DMS53 (cell line): ENCODE data around the gene GABRD.
"Not testable (repeated sequence)": the region's sequence is repeated elsewhere in the genome, so short reads cannot be mapped to it uniquely, and the experiment has no call there.

ENCODE experiments used
- DNase-seq: peaks from one replicate; lab custom pipeline; 2025; lab: John Stamatoyannopoulos, UW

GABRD gene

DNA sequence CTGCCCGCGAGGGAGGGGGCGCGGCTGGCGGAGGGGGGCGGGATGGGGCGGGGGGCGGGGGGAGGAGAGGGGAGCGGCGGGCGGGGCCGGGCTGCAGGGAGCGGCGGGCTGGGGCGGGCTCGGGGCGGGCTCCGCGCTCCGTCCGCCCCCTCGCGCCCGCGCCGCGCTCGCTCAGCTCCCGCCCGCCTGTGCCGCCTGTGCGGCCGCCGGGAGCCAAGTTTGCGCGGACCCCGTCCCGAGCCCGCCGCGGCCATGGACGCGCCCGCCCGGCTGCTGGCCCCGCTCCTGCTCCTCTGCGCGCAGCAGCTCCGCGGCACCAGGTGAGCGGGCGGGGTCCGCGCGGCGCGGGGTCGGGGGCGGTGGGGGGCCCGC lies at the start of gene GABRD:
GABRD (plus strand) TSS at position 174 of the 372 bp plus-strand sequence; CDS start at position 253, 79 bp downstream.
- DNase-seq = peak; percentile 57

- no peak for DNase-seq
Observed at GRCh38 chr1:1969505-1969900, 49.6 kb upstream of the GABRD start.

DNA sequence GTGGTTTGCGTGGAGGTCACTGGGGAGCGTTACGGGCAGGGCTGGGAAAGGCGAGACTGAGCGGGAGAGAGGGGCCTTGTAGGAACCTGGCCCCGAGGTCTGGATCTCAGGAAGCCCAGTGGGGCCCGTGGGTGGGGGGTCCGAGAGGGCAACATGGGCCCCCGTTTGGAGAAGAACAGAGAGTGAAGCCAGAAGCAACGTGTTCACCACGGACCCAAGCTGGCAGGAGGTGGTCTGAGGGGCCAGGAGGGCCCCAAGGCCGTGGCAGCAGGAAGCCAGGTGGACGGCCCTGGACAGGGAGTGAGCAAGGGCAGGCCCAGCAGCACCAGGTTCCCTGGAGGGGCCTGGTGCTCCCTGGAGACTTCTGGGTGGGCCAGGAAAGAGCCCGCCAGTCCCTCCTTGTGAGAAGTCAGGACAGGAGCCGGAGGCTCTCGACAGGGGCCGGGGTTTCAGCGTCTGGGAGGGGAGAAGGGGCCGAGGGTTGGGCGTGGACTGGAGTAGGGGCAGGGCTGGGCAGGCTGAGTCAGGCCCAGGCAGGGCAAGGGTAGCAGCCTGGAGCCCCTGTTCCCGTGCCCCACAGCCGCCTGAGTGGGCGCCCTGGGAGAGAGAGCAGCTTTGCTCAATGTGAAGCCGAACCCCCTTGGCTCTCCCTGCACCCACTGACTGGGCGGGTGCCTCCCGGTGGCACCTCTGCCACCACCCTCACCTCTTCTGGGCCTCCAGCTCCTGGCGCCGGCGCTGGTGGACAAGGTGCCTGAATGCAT lies 49.0 kb upstream of the GABRD start:
- DNase-seq = no peak

DNA sequence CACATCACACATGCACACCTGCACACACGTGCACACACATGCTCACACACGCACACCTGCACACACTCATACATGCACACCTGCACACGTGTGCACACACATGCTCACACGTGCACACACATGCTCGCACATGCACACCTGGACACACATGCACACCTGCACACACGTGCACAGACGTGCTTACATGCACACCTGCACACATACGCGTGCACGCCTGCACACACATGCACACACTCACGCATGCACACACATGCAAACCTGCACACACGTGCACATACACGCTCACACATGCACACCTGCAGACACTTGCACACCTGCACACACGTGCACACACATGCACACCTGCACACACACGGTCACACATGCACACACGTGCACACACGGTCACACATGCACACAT lies 48.1 kb upstream of the GABRD start:
- DNase-seq = no peak

- DNase-seq = no peak
Observed at GRCh38 chr1:1971688-1972087, 47.5 kb upstream of the GABRD start.

GRCh38 chr1:1972976-1973715 lies 46.0 kb upstream of the GABRD start:
- DNase-seq = no peak

DNA sequence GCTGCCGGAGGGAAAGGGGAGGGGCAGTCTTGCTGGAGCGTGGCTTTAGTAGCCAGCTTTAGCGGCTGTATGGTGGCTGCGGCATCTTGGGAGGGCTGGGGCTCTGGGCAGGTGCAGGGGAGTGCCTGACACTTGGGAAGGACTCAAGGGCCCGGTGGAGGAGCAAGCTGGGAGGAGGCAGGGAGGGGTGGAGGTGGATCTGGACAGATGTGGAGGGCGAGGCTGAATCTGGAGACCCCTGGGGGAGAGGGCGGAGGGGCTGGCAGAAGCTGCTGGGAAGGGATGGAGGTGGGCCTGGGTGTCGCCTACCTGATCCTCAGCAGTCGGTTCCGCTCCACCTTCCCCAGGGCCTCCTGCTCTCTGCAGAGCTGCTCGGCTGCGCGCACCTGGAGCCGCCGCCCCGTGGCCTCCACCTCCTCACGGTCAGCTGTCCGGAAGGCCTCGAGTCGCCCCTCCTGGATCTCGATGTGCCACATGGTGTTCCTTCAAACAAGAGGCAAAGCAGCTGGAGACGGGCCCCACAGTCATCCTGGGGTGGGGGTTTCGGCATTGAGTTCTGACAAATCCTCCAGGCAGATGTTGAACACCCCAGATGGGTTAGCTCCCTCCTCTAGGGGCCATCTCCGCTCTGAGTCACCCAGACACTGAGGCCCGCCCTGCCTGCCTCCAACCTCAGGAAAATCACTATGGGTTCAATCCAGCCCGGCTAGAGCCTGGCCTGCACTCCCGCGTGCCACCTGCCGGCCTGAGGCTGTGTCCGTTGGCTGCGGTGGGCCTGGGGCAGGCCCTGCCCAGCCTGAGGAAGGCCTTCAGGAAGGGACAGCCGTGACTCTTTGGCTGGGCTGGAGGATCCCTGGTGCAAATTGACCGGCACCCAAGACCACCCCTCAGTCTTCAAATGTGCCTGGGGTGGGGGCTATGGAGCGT lies 45.2 kb upstream of the GABRD start:
- peak; percentile 60 for DNase-seq

DNA sequence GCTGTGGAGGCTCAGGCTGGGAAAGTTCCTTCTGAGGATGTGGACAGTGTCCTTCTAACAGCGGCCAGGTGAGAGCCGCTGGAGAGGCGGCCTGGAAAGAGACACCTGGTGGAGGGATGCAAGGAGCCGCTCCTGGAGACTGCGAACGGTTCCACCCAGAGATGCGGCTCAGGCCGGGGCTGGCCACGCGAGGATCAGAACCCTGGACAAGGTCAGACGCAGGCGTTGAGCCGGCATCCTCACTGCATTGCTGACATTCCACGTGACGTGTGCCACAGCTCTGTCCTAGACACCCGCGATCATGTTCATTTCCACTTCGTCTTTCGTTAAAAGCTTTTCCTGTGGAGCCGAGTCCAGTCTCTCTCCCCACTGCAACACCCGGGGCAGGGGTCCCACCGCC lies 44.3 kb upstream of the GABRD start:
- no peak for DNase-seq

DNA sequence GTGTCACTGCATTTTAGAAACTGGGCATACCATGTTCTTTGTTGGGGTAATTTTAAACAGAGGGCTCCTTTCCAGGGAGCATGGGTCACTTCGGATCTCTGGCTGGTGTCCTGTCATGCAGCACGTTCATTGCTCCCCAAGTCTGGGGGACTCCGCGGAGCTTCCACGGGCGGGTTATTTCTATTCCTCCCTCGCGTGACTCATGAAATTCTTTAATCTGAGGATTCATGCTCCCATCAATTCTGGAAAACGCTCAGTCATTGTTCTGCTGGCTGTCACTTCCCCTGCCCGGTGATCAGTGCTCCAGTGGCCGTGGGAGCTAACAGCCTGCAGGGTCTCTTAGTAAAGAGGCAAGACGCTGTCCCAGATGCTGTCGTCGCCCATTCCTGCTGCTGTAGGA lies 43.6 kb upstream of the GABRD start:
- DNase-seq = no peak

GRCh38 chr1:1976031-1976430 lies 43.1 kb upstream of the GABRD start:
- no peak for DNase-seq

- no peak for DNase-seq
Observed at GRCh38 chr1:1978108-1978507, 41.0 kb upstream of the GABRD start.

DNA sequence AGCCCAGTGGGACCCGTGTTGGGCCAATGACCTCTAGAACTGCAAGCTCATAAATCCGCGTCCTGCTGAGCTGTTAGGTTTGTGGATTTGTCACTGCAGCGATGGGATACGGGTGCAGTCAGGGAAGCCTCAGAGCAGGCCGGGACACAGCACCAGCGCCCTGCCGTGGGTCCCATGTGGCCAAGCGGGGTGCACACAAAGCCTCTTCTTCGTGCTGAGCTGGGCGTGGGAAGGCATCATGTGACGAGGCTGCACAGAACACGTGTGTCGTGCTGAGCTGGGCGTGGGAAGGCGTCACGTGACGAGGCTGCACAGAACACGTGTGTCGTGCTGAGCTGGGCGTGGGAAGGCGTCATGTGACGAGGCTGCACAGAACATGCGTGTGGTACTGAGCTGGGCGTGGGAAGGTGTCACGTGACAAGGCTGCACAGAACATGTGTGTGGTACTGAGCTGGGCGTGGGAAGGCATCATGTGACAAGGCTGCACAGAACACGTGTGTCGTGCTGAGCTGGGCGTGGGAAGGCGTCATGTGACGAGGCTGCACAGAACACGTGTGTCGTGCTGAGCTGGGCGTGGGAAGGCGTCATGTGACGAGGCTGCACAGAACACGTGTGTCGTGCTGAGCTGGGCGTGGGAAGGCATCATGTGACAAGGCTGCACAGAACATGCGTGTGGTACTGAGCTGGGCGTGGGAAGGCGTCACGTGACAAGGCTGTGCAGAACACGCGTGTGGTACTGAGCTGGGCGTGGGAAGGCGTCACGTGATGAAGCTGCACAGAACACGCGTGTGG lies 40.3 kb upstream of the GABRD start:
- not testable (repeated sequence) for DNase-seq

DNA sequence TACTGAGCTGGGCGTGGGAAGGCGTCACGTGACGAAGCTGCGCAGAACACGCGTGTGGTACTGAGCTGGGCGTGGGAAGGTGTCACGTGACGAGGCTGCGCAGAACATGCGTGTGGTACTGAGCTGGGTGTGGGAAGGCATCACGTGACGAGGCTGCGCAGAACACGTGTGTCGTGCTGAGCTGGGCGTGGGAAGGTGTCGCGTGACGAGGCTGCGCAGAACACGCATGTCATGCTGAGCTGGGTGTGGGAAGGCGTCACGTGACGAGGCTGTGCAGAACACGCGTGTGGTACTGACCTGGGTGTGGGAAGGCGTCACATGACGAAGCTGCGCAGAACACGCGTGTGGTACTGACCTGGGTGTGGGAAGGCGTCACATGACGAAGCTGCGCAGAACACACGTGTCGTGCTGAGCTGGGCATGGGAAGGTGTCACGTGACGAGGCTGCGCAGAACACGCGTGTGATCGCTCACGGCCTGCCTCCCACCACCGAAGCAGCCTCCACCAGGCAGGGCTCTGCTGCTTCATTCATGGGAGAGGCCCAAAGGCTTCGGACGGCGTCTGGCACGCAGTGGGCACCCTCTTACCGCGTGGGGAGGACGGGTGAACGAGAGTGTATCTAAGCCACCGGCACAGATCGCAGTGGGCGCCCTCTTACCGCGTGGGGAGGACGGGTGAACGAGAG lies 39.5 kb upstream of the GABRD start:
- DNase-seq = no peak

DNA sequence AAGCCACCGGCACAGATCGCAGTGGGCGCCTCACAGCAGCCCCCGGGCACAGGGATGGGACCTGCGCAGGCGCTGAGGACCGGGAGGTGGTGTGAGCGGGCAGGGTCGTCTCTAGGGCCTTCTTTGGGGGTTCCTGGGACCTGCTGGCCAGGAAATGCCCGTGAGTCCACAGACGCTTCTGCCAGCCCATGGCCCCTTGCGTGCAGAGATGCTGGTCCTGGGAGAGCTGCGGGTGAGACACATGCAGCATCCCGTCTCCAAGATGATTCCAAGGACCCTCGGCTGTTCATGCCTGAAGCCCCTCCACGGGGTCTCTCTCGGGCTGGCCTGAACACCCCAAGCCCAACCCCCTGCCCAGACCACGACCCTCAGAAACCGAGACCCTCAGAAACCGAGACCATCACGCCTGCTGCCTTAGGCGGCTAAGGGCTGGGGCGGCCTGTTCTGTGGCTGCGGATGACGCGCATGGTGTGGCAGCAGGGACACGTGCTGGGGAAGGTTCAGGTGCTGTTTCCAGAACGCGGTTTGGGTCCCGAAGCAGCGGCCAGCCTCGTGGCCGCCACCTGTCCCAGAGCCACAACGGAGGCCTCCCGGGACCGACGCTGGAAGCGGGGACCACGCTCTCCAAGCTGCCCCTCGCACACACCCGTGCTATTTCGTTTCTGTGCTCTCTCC lies 38.5 kb upstream of the GABRD start:
- DNase-seq = no peak

DNA sequence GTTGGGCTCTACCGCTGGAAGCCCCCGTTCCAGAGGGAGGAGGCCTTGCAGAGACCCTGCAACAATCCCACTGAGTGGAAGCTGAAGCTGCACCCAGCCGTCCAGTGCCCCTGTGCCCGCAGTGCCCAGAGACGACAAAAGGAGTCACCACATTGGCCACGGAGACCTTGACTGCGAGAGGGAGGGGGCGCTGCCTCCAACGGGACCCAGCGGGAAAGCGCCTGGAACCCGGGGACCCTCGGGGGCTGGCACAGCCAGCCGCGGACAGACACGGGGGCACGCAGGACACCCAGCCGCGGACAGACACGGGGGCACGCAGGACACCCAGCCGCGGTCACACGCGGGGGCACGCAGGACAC lies 38.0 kb upstream of the GABRD start:
- no peak for DNase-seq

DNA sequence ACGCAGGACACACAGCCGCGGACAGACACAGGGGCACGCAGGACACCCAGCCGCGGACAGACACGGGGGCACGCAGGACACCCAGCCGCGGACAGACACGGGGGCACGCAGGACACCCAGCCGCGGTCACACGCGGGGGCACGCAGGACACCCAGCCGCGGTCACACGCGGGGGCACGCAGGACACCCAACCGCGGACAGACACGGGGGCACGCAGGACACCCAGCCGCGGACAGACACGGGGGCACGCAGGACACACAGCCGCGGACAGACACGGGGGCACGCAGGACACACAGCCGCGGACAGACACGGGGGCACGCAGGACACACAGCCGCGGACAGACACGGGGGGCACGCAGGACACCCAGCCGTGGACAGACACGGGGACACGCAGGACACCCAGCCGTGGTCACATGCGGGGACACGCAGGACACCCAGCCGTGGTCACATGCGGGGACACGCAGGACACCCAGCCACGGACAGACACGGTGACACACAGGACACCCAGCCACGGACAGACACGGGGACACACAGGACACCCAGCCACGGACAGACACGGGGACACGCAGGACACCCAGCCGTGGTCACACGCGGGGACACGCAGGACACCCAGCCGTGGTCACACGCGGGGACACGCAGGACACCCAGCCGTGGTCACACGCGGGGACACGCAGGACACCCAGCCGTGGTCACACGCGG lies 37.4 kb upstream of the GABRD start:
- DNase-seq = not testable (repeated sequence)

DNA sequence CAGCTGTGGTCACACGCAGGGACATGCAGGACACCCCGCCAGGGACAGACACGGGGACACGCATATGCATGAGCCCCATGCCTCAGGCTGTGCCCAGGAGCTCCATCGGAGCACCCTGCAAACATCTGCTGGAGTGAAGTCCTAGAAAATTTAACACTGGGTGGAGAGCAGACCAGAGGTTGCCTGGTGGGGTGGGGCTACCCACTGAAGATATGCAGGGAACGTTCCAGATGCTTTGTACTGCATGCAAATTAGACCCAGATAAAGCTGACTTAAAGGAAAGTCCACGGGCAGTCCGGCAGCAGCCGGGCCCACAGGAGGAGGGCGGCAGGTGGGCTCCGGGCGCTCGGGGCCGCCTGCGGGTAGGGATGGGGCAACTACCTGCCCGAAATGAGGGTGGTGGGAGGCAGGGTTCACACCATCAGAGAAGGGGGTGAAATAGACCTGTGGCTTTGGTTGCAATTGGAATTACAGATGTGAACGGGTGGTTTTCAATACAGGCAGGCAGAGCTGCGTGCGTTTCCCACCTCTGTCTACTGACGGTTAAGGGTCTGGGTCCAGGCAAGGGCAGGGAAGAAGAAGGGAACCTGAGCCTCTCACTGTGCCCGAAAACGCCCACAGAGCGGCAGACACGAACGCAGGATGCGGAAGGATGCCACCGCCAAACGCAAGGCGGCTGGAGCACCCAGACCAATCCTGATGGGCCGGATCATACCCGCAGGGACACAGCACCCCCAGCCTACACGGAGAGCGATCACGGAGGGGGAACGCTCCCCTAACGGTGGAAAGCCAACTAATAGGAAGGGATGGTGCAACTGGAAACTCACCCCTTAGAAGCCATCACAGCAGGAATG lies 36.5 kb upstream of the GABRD start:
- peak; percentile 46 for DNase-seq

- no peak for DNase-seq
Observed at GRCh38 chr1:1984560-1985070, 34.5 kb upstream of the GABRD start.
